Measurements from ENCODE around the gene UTP25.

The UTP25 gene

GRCh38 chr1:209797978-209798639, 29.7 kb upstream of the UTP25 start:
- H3K4me3 ChIP-seq (ENCODE audit: control insufficient read depth, low read depth, low read length) = no peak overlapping the region
- no peak for DNase-seq (ENCODE audit: low read depth)
- TF ChIP-seq CTCF (conservative IDR thresholded peaks at IDR 0.05; ENCODE audit: control insufficient read depth, insufficient read depth, low read depth, low read length) = peak; percentile 2

GRCh38 chr1:209800984-209801834, 26.6 kb upstream of the UTP25 start:
- no peak overlapping the region for H3K4me3 ChIP-seq (ENCODE audit: control insufficient read depth, low read depth, low read length)
- TF ChIP-seq CTCF (conservative IDR thresholded peaks at IDR 0.05; ENCODE audit: control insufficient read depth, insufficient read depth, low read depth, low read length) = no peak
- peak; percentile 52 for DNase-seq (ENCODE audit: low read depth)

GRCh38 chr1:209802117-209802779, 25.5 kb upstream of the UTP25 start:
- DNase-seq (ENCODE audit: low read depth) = no peak
- no peak overlapping the region for H3K4me3 ChIP-seq (ENCODE audit: control insufficient read depth, low read depth, low read length)
- no peak for TF ChIP-seq CTCF (conservative IDR thresholded peaks at IDR 0.05; ENCODE audit: control insufficient read depth, insufficient read depth, low read depth, low read length)

GRCh38 chr1:209802780-209803152, 25.0 kb upstream of the UTP25 start:
- DNase-seq (ENCODE audit: low read depth) = no peak
- no peak for TF ChIP-seq CTCF (conservative IDR thresholded peaks at IDR 0.05; ENCODE audit: control insufficient read depth, insufficient read depth, low read depth, low read length)
- no peak overlapping the region for H3K4me3 ChIP-seq (ENCODE audit: control insufficient read depth, low read depth, low read length)

- no peak for DNase-seq (ENCODE audit: low read depth)
Measured at GRCh38 chr1:209803568-209803967, 24.2 kb upstream of the UTP25 start.

More at GRCh38 chr1:209803568-209803967, 24.2 kb upstream of the UTP25 start:
- no peak overlapping the region for H3K4me3 ChIP-seq (ENCODE audit: control insufficient read depth, low read depth, low read length)
- no peak for TF ChIP-seq CTCF (conservative IDR thresholded peaks at IDR 0.05; ENCODE audit: control insufficient read depth, insufficient read depth, low read depth, low read length)

All from fibroblast of mammary gland (primary cell).